ENCODE measurements around the gene FAM199X. TPM values are rescaled to one million over a fixed set of nuclear protein-coding genes. Genes with fewer than 3 reads are reported as not detected.

Gene FAM199X
- total and polyA plus RNA-seq, 2 of the 8 experiments (the other 6 are each of a cell fraction or from before 2014, with no cell fraction given) = 3.1 to 14.9 TPM

GRCh38 chrX:104173841-104174240 is 7.6 kb downstream of the FAM199X start:
- Histone ChIP-seq H3K9ac (replicated peaks in 1 of 4; ENCODE audit: extremely low read depth in 1 of 4, low read depth in 3 of 4, low read length in 3 of 4) (no peak overlapping the region), H3K23ac (ENCODE audit: insufficient read length) (no peak overlapping the region), H3K36me3 (ENCODE audit: control insufficient read depth in 2 of 4, insufficient read depth in 4 of 4, low read length in 3 of 4) (no peaks in the 10 kb centered on the region; a peak in 2 of 8 replicates), H2BK120ac (replicated peaks; ENCODE audit: low read depth, low read length) (no peak overlapping the region), H3K14ac (ENCODE audit: insufficient read length) (no peak overlapping the region), H4K20me1 (replicated peaks in 1 of 2; ENCODE audit: control insufficient read depth in 1 of 2, insufficient read depth in 2 of 2, low read length in 2 of 2) (no peaks in the 10 kb centered on the region), H3K4me1 (replicated peaks in 1 of 4; ENCODE audit: control insufficient read depth in 3 of 4, insufficient read depth in 4 of 4, low read length in 3 of 4) (no peaks in the 10 kb centered on the region), H3K27me3 (replicated peaks in 1 of 4; ENCODE audit: control insufficient read depth in 3 of 4, extremely low read depth in 1 of 4, insufficient read depth in 3 of 4, low read length in 3 of 4) (no peaks in the 10 kb centered on the region), H3K27ac (ENCODE audit: low read depth, low read length) (no peak overlapping the region), H2AK5ac (ENCODE audit: low read depth, low read length) (no peak overlapping the region), H3K9me3 (ENCODE audit: insufficient read depth in 2 of 2, low read depth in 1 of 2, low read length in 1 of 2) (no peaks in the 10 kb centered on the region), H4K91ac (replicated peaks; ENCODE audit: insufficient read length, low read length) (no peak overlapping the region), H4K8ac (ENCODE audit: extremely low read depth, insufficient read depth, low read length) (no peak overlapping the region), H2BK12ac (ENCODE audit: low read depth, low read length) (no peak overlapping the region), H4K5ac (ENCODE audit: insufficient read length, low read depth, low read length) (no peak overlapping the region), H2BK15ac (ENCODE audit: low read length) (no peak overlapping the region), H3K4me3 (ENCODE audit: extremely low read depth in 1 of 4, insufficient read depth in 2 of 4, low read depth in 3 of 4, low read length in 4 of 4) (no peak overlapping the region), H3K4me2 (ENCODE audit: insufficient read depth in 1 of 2, low read depth in 2 of 2, low read length in 2 of 2) (no peak overlapping the region), H3K4ac (replicated peaks; ENCODE audit: insufficient read length, low read depth, low read length) (no peak overlapping the region), H2AFZ (ENCODE audit: low read length) (no peak overlapping the region), H3K79me1 (ENCODE audit: low read depth, low read length) (no peaks in the 10 kb centered on the region), H3K18ac (ENCODE audit: extremely low read depth, low read length) (no peak overlapping the region), H3K56ac (replicated peaks; ENCODE audit: insufficient read length, low read depth, low read length) (no peak overlapping the region), H3K79me2 (ENCODE audit: control insufficient read depth in 1 of 2, insufficient read depth in 2 of 2, low read length in 2 of 2) (peaks cover 0 to 6% of the 10 kb centered on the region in 2 experiments; a peak in 1 of 4 replicates), H3K23me2 (ENCODE audit: low read depth, low read length) (no peaks in the 10 kb centered on the region), H2BK5ac (ENCODE audit: low read depth, low read length) (no peak overlapping the region), H2BK20ac (ENCODE audit: low read length) (no peak overlapping the region)
- WGBS, 2 experiments (ENCODE audit: extremely low coverage in 1 of 2, insufficient coverage in 1 of 2, insufficient read length in 1 of 2, insufficient replicate concordance in 2 of 2, low coverage in 1 of 2, low lambda C conversion rate in 2 of 2, missing lambda C conversion rate in 1 of 2) = 80% methylated on average over 6 of the region's 6 CpGs; no CpG with 5 or more reads in 1 of the 2 experiments
- DNase-seq (ENCODE audit: low read depth in 1 of 2, low spot score in 2 of 2) = no peak
- POLR2A ChIA-PET (ENCODE audit: partially characterized antibody) = interaction anchor here (0.6 kb wide), 1 partner anchor 48 kb away, joined by 3 read pairs; no protein-coding TSS in a partner anchor
- CTCF ChIA-PET (ENCODE audit: partially characterized antibody) = interaction anchor here (1.6 kb wide), 1 partner anchor 8 kb away, joined by 3 read pairs; no protein-coding TSS in a partner anchor
- FAIRE-seq = no peak
- TF ChIP-seq, protein P1, sequence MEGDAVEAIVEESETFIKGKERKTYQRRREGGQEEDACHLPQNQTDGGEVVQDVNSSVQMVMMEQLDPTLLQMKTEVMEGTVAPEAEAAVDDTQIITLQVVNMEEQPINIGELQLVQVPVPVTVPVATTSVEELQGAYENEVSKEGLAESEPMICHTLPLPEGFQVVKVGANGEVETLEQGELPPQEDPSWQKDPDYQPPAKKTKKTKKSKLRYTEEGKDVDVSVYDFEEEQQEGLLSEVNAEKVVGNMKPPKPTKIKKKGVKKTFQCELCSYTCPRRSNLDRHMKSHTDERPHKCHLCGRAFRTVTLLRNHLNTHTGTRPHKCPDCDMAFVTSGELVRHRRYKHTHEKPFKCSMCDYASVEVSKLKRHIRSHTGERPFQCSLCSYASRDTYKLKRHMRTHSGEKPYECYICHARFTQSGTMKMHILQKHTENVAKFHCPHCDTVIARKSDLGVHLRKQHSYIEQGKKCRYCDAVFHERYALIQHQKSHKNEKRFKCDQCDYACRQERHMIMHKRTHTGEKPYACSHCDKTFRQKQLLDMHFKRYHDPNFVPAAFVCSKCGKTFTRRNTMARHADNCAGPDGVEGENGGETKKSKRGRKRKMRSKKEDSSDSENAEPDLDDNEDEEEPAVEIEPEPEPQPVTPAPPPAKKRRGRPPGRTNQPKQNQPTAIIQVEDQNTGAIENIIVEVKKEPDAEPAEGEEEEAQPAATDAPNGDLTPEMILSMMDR (IDR thresholded peaks at IDR 0.05; ENCODE audit: control extremely low read depth in 1 of 3, insufficient read depth in 1 of 3, low read depth in 1 of 3, low read length in 3 of 3) = no peak
- TF ChIP-seq KDM4A (IDR thresholded peaks at IDR 0.05; ENCODE audit: low read depth, low read length, severe bottlenecking) (no peak), BCL11A (IDR thresholded peaks at IDR 0.05; ENCODE audit: low read depth in 2 of 2, low read length in 2 of 2) (no peak), MAX (IDR thresholded peaks at IDR 0.05) (no peak), CBX8 (IDR thresholded peaks at IDR 0.05; ENCODE audit: borderline replicate concordance, low read depth, low read length) (no peak), EP300 (IDR thresholded peaks at IDR 0.05; ENCODE audit: borderline replicate concordance in 1 of 2, low read depth in 2 of 2, low read length in 2 of 2) (no peak), SP2 (IDR thresholded peaks at IDR 0.05; ENCODE audit: low read length) (no peak), SRF (IDR thresholded peaks at IDR 0.05; ENCODE audit: low read depth, low read length) (no peak)

All from H1 (cell line).